ENCODE results near the gene FEZ2.

Gene FEZ2

DNA sequence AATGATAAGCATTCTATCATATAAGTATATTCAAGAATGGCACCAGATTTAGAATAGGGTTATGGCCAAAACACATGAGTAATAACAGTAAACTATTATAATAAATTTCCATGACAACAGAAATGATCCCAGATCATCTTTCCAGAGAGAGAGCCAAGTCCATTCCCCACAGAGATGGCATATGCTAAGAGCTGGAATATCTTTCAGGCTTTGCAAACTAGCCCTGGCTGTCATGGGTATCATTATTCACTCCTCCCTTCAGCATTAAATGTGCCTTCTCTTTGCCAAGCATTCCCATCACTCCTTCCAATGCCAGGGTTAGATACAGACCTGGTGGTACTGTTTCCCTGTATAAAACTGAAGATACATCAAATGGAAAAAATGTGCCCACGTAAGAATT, 10.9 kb downstream of the FEZ2 start:
- no peak for DNase-seq (ENCODE audit: low spot score)

DNA sequence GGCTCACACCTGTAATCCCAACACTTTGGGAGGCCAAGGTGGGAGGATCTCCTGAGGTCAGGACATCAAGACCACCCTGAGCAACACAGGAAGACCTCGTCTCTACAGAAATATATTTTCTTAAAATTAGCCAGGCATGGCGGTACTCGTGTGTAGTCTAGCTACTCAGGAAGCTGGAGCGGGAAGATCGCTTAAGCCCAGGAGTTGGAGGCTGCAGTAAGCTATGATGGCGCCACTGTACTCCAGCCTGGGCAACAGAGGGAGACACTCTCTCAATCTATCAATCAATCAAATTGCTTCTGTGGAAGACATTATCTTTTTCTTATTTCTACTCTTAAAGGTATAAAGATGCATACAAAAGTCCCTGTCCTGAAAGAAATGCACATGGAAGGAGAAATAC, 11.3 kb downstream of the FEZ2 start:
- DNase-seq (ENCODE audit: low spot score), result no peak

DNA sequence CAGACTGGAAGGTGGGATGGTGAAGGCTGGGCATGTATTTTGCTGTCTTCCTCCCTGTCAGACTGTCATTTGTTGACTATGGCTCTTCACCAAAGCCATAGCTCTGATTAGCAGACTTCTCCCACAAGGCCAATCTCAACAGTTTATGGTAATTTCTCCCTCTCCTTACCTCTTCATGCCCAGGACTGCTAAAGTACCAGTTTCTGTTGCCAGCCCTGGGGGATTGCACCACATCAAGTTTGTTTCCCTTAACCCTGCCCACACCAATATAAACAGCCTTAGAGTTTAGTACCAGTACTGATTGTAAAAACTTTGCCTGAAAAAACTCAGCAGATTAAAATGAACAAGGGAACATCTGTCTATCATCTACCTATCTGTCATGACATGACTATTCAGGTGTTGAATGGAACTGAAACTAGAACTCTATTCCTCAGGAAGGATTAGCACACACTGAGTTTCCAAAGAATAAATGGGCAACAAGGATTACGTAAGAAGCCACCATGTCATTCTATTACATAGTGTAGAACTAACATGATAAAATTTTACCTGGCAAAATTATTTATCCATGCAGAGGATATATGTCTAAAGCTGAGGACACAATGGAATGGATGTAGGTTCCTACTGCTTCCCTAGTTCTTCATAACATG, 13.7 kb downstream of the FEZ2 start:
- DNase-seq (ENCODE audit: low spot score), result no peak

DNA sequence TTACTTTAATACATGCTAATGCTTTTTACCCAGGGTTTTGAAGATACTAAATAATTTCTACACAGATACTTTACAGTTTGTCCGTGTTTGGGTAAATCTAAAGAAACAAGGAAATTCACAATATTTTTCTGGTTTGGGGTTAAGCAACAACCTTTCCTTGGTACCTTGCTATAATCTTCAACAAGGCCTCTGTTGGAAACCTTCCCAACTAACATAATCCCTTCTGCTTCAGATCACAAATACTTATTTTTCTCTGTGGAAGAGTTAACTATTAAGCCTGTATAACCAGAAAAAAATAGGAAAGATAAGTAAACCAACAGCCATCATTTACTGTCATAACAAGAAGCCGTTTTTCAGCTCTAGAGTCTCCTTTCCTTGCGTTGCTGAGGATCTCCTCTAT, 15.0 kb downstream of the FEZ2 start:
- DNase-seq (ENCODE audit: low spot score), result no peak

DNA sequence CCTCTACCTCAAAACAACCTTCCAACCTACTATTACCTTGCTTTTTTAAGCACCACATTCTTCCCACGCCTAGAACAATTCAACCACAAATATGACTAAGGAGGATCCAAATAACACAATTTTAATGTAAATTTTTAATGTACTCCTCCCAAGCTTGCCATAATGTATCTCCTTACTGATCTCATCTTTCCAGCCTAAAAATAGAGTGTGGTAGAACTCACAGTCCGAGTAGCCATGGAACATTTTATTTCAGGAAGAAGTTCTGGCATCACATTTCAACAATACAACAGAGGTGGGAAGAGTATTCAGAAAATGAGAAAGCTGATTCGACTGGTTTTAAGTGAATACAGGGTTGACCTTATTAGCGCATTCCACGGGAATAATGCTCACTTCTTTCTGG, 15.4 kb downstream of the FEZ2 start:
- no peak for DNase-seq (ENCODE audit: low spot score)

DNA sequence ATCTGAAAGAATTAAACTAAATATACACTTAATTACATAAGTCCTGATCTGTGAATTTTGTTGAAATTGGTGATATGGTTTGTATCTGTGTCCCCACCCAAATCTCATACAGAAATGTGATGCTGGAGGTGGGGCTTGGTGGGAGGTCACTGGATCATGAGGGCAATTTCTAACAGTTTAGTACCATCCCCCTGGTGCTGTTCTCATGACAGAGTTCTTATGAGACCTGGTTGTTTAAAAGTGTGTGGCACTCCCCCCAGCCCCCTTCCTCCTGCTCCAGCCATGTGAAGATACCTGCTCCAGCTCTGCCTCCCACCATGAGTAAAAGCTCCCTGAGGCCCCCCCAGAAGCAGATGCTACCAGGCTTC, 18.7 kb downstream of the FEZ2 start:
- DNase-seq (ENCODE audit: low spot score), result no peak

DNA sequence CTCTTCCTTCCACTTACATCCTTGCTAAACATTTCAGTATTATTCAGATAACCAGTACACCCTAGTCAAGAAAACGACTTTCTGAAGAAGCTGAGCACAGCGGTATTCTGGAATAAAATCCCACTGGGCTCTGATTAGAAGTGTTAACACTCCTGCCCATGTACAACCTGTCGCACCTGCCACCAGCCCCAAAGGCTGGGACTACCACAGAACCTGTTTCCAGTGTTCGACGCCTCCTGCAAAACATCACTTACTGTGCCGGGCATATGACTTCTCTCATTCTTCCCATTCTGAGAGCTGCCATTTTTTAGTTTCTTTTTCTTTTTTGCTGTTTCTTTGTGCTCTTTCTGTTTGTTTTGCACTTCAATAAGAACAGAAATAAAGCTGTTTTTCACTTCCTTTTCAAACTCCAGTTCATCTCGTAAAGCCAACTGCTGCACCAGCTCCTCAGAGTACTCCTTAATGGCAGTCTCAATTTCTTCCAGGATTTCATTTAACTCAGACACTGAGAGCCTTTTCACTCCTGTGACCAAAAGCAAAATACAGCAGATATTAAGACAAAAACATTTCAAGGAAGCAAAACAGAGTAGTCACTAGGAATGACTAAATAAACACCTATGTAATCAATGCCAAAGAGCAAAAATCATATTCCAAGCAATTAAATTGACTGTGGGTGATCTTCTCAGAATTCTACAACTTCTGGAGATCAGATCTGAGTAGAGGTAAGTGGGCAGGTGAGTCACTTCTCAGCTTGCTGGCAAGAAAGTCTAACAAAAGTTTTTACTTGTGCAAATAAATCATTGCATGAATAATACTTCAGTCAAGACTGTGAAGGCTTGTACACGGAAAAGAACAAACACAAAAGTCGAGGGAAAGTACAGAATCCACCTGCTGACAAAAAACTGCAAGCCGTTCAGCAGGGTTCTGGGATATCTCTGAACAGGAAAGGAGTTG, 19.3 kb downstream of the FEZ2 start:
- no peak for DNase-seq (ENCODE audit: low spot score)

DNA sequence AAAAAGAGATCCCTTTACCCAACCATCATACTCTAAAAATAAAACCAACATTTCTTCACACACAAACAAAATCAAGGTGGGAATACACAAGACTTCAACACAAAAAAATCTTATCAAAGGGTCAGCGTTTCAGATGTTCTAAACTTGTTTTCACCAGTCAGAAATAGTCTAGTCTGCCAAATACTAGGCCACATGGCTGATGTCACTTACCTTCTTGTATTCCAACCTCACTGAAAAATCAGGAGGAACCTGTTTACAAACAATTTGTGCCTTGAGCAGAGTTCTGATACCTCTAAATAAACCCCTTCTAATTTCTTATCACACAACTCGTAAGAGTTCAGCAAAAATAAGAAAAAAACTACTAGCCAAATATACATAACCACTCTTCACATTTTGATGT, 20.1 kb downstream of the FEZ2 start:
- DNase-seq (ENCODE audit: low spot score), result no peak

DNA sequence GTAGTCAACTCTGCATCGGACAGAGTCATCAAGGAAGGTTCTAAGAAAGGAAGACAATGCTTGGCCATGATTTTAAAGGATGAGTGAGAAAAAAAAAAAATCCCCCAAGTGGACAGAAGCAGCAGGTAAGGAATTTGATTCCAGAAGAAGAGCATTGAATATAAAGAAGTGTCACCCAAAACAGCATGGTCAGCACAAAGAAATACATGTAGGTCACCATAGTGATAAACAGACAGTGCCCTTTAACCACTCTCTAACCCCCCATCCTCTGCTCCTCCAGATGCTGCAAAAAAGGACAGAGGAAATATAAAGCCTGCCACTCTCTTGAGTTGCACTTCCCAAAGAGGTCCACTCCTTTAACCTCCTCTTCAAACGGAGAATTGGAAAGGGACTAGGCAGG, 23.4 kb downstream of the FEZ2 start:
- no peak for DNase-seq (ENCODE audit: low spot score)

DNA sequence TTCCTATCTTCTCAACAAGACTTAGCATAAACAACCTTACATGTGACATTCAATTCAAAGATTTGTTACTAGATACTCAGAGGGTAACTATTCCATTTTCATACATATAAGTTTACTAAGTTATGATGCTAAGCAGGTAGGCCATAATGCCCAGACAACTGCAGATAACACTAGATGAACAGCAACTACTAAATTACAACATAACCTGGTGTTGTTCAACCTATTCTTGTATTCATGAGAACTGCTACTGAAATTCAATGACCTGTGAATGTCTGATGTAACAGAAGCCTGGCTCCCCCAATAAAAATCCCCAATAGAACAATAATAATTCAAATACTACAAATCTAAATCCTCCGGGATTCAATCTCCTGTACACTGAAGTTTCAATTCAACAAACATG, 24.8 kb downstream of the FEZ2 start:
- no peak for DNase-seq (ENCODE audit: low spot score)

DNA sequence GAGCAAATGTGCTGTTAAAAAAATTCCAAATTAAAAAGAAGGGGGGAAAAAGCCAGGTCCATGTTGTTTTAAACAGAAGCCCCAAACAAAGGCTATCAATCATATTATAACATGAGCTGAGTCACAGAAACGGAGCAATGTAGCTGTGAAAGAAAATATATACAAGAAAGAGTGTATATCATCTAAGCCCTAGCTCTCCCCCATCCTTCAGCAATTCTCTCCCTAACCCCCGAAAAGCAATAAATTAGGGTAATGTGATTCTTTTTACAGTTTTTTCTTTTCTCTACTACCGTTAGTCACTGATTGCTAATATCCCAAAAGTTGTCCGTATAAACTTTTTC, 25.3 kb downstream of the FEZ2 start:
- DNase-seq (ENCODE audit: low spot score), result no peak

DNA sequence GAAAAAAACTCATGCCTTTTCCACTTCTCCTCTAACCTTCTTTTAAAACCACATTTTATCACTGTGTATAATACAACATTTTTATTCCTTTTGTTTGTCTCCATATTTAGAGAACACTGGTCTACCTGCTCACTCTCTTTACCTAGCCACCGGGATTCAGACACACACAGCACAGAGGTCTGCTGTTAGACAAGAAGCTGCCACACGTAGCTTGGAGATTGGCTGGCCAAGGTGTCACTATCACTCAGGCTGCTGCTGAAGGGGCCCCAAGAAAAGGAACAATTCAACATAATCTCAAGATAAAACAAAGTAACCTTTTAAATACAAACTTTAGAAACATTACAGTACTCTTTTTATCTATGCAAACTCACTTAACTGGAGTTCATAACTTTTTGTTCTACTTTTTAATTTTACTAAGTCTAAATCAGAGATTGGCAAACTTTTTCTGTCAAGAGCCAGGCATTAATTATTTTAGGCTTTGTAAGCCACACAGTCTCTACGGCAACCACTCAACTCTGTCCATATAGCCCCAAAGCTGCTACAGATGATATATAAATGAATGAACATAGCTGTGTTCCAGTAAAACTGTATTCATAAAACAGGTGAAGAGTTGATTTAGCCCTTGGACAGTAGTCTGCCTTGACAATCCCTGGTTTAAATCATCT, 25.8 kb downstream of the FEZ2 start:
- DNase-seq (ENCODE audit: low spot score), result no peak

DNA sequence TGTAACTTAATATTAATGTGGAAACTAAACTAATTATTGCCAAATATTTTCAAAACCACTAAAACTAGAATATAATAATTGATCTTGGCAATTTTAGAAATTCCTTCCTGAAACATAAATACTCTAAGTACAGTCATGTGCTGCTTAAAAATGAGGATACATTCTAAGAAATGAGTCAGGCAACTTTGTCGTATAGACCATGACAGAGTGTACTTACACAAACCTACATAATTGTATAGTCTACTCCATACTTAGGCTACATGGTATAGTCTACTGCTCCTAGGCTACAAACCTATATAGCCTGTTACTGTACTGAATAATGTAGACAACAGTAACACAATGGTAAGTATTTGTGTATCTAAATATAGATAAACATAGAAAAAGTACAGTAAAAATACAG, 27.6 kb downstream of the FEZ2 start:
- DNase-seq (ENCODE audit: low spot score), result no peak

DNA sequence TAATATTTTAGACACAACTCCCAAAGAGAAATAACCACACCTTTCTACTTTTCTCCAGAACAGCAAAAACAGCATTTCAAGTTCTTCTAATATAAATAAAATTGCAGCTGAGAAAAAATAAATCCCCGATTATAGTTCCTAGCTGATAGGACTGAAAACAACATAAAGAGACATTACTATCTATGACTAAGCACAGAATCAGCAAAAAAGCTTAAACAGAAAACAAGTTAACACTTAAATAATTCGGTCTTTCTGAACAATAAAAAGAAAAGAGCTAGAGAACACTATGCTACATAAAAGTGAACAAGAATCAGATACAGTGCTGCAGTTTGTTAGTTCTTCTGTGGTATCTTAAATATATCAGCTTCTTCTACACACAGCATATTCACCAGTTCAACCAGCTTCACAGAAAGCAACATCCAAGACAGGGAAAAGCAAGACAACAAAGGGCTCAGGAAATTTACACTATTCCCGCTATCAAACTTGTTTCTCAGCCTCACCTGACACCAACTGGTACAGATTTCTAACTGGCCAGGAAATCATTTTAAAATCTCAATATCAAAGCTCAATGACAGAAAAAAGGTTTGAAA, 28.6 kb downstream of the FEZ2 start:
- DNase-seq (ENCODE audit: low spot score), result no peak

DNA sequence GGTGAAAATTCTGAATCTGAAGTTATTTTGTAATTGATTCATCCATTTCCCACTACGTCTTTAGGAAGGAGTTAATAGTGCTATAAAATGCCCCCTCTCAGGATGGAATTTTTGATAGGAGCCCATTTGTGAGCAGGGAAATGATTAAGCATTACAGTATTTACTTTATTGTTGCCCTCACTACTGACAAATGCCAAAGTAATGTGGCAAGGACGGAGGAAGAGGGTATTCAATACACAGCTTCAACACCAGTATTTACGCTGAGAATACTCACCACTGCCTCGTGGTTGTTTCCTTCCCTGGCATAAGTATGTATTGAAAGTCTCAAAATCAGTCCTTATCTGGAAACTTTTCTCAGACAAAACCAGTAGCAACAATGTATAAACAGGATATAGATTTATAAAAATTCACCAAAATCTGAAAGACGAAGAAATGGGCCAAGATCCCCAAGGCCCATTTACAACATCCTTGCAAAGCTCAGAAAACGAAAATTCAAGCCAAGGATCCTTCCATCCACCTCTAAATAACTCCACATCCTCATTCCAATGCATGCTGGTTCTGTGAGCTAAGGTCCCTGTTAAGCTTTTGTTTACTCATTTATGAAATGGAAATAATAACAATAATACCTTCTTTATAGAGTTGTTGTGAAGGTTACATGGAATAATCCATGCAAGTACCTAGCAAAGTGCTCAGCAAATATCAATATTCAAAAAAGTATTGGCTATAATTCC, 29.3 kb downstream of the FEZ2 start:
- no peak for DNase-seq (ENCODE audit: low spot score)

DNA sequence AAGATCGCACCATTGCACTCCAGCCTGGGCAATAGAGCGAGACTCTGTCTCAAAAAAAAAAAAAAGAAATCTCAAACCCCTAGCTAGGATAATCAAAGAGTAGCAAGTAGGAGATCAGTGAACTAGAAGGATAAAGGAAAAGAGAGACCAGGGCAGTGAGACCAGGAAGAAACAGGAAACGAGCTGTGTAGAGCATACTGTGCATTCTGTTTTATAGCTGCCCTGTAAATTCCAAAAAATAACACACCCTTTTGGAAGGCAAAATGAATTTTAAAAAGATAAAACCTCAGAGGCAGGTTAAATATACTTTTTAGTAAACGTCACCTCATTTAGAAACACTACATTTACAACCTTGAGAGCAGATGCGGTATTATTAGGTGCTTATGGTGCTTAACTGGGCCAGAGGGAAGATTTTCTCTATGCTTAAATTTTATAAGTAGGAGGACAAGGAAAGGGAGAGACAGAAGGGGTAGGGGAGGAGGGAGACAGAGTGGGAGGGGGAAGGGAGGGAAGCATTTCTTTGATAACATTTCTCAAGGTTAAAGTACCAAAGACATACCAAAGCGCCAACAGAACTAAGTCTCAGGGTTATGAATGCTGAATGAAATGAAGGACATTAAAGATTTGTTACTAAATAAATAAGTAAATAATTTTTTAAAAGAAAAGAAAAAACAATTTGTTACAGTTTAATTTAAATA, 30.1 kb downstream of the FEZ2 start:
- DNase-seq (ENCODE audit: low spot score), result no peak

DNA sequence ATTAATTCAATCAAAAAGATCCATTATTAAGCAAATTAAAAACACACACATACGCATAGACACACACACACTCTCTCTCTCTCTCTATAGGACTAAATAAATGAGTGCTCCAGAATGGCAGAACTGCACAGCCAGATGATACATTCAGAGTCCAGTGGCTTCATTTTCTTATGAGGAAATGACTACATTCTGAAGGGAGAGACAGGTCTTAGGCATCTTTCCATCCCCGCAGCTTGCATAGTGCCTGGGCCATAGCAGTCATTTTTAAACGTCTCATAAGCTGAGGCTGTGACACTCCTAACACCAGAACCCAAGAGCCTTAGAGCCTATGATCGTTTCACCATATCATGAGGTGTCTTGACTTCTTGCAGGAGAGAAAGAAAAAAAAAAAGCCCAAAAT, 31.1 kb downstream of the FEZ2 start:
- no peak for DNase-seq (ENCODE audit: low spot score)

DNA sequence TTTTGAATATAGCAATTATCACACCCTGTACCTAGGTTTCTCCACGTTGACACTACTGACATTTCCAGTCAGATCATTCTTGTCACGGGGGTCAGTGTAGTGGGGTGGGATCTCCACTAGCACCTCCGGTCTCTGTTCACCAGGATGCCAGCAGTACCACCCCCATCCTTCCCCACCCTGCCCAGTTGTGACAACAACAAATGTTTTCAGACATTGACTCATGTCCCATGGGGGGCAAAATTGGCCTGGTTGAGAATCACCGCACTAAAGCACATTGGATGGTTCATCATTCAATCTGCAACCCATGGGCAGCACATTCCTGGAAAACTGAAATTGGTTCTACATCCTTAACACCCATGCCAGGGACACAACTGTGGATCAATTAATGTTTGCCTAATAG, 32.3 kb downstream of the FEZ2 start:
- no peak for DNase-seq (ENCODE audit: low spot score)

DNA sequence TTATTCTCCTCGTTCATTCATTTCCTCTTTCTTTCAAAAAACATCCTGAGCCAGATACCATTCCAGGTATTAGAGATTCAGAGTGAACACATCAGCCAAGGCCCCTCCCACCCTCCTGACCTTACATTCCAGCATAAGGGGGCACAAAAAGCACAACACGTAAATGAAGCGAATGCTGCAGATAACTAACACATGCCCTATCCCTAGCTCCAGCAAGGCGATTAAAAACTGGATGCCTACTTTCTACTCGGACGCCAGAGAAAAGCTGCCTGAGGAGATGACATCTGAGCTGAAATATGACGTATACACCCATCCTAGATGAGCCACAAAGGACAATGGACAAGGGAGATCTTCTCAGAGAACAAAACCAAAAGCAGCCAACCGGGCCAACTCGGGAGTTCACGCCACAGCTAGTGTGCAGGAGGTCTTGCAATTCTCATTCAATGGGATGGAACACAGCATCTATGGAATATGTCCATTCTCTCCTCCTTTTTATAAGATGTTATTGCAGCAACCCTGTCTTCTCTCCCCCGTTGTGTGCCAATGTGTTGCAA, 33.5 kb downstream of the FEZ2 start:
- no peak for DNase-seq (ENCODE audit: low spot score)

DNA sequence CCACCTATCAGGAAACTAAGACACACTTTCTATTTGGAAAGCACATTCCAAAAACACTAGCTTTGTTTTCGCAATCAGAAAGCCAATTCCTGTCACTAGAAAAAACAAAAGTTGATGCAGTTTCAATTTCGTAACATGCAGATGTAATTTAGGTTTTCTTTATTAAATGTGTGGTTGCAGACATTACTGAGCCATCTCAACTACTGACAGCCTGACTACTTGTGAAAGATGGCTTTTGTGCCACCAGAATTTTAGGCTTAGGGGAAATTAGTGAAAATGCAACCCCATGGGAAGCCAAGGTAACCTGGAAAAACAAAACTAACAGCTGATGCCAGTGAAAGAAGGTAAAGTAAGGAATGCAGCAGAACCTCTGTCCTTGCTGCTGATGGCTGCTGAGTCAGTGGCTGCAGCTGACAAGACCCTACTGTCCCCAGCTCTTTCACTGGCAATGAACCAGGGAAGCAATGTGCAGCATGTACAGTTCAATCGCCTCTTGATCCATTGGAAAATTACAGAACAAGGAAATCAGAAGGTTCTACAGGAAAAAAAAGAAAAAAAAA, 34.9 kb downstream of the FEZ2 start:
- DNase-seq (ENCODE audit: low spot score), result no peak

DNA sequence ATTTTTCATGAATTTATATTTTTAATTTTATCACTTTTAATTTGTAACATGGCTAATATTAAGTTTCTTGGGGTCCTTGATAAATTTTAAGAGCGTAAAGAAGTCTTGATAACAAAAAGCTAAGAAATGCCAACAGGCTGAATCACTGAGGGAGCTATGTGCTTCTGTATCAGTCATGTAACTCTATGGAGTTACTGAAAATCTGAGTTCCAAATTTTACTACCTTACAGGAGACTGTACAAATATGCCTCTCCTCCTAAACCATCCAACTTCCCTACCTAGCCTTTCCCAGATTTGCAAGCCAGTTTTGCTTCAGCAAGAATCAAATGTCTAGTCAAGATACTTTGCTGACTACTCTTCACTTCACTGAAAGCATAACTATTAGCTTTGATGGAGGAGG, 35.7 kb downstream of the FEZ2 start:
- DNase-seq (ENCODE audit: low spot score), result no peak

All from hematopoietic multipotent progenitor cell treated with erythropoietin and hydrocortisone succinate and interleukin-3 and kit ligand, for 15 days (in vitro differentiated cells).